Cardiac fibroblast (primary cell): ENCODE results near the gene FLT4.

ENCODE experiments used
- DNase-seq, 2 donors: peaks; one replicate each; pipeline versions ENCODE4 v3.0.0 to v3.0.0-alpha.2; 2010; ENCODE audit warnings: low read depth in 2 of 2
- H3K4me3 ChIP-seq, 2 donors: replicated peaks in 1 of 2; 1 replicate in 1 of 2; 2 replicates in 1 of 2; pipeline ENCODE4 v1.5.1; 2011; ENCODE audit warnings: low read depth in 2 of 2, low read length in 2 of 2, mild to moderate bottlenecking in 2 of 2, moderate library complexity in 1 of 2
- TF ChIP-seq, protein P1 (sequence below): IDR thresholded peaks from one replicate; pipeline ENCODE4 v1.5.1; 2011; ENCODE audit warnings: low read depth, mild to moderate bottlenecking, low read length, inconsistent platforms

The FLT4 gene

DNA sequence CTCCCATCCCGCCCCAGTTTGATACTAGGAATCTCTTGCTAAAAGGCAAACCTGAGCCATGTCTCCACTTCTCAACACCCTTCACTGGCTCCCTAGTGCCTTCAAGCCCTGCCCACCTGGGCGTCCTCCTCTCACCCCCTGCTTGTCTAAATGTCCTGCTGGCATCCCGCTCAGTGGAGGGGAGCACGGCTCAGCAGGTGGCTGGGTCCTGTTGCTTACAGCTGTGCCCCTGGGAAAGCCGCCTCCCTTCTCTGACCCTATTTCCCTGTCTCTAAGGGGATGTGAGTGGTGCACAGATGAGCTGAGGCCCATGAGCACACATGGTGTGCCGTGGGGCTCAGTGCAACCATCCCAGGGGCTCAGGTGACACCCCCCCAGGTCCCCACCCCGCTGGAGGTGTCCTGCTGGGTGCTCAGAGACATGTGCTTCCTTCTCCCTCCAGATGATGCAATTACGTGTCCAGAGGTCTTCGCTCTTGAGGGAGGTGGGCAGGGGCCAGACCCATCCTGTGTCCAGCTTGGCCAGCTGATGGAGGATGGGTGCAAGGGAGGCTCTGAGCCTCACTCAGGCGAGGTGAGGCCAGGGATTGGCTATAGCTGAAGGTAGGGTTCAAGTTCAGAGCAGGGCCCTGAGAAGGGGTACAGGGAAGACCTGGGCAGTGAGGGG lies 24.1 kb downstream of the FLT4 start:
- TF ChIP-seq, protein P1, sequence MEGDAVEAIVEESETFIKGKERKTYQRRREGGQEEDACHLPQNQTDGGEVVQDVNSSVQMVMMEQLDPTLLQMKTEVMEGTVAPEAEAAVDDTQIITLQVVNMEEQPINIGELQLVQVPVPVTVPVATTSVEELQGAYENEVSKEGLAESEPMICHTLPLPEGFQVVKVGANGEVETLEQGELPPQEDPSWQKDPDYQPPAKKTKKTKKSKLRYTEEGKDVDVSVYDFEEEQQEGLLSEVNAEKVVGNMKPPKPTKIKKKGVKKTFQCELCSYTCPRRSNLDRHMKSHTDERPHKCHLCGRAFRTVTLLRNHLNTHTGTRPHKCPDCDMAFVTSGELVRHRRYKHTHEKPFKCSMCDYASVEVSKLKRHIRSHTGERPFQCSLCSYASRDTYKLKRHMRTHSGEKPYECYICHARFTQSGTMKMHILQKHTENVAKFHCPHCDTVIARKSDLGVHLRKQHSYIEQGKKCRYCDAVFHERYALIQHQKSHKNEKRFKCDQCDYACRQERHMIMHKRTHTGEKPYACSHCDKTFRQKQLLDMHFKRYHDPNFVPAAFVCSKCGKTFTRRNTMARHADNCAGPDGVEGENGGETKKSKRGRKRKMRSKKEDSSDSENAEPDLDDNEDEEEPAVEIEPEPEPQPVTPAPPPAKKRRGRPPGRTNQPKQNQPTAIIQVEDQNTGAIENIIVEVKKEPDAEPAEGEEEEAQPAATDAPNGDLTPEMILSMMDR: no peak
- DNase-seq: no peak
- no peak overlapping the region for H3K4me3 ChIP-seq

DNA sequence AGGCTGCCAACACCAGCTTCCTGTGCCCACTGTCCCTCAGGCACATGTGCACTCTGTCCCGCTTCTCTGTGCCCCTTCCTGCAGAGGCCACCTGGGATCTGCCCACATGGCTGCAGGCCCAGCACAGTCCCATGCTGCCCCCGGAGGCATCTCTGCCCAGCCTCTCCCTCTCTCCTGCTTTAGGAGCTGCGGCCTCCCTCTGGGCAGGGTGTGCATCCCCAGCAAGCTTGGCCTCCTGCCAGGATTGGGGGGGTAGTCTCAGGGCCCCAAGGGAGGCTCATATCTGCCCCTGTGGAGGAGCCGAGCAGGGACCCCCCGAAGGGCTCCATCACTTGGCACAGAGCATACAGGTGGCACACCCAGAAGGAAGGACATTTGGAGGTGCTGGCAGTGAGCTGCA lies 24.8 kb downstream of the FLT4 start:
- TF ChIP-seq, protein P1: no peak
- DNase-seq: no peak

DNA sequence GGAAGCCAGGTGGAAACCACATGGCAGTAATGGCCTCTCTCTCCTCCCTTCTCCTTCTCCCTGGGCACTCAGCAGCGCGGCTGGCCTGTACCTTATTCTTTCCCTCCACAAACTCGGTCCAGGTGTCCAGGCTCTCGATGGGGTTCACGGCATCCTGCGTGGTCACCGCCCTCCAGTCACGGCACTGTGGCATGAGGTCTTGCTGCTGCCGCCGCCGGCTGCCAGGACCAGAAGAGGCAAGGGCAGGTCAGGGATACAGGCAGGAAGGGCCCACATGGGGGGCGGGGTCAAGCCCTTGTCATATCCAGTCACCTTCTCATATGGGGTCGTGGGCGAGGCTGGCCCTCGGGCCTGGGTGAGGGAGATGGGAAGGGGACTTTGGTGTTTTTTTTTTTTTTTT lies 25.6 kb downstream of the FLT4 start:
- no peak for DNase-seq
- TF ChIP-seq, protein P1: no peak

More for the DNA sequence above, 24.8 kb downstream of the FLT4 start:
- H3K4me3 ChIP-seq: no peak overlapping the region

DNA sequence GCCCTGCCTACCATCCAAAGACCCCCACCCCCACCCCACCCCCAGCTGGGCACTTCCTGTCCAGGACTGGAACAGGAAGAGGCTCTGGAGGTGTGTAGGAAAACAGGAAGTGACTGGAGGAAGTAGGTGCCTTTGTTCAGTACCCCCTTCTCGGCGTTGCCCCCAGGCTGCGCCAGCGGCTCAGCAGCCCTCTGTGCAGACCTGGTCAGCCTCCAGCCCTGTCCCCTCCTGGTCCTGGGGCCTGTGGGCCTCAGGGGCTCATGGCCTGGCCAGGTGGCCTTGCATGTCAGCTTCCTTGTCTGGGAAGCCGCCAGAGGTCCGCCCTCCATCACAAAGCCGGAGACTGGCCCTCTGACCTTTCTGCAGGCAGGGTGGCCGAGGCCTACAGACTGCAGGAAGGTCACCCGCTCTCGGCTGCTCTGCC lies 26.0 kb downstream of the FLT4 start:
- no peak overlapping the region for H3K4me3 ChIP-seq
- TF ChIP-seq, protein P1: no peak
- DNase-seq: no peak

More for the DNA sequence above, 25.6 kb downstream of the FLT4 start:
- H3K4me3 ChIP-seq: no peak overlapping the region

DNA sequence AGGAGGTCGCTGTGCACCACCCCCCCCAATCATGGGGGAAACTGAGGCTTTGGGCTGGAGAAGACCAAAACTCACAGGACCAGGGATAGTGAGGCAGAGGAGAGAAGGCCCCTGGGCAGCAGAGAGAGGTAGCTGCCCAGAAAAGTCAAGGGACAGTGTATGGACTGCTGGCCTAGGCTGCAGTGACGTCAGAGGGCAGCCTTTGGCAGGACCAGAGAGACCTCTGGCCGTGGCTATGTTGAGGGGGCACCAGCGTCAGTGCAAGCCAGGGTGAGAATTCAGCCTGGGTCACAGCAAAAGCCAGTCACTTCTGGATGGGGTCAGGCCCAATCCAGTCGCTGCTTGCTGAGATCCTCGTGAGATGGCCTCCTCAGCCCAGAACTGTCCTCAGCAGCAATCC lies 26.5 kb downstream of the FLT4 start:
- TF ChIP-seq, protein P1: no peak
- no peak overlapping the region for H3K4me3 ChIP-seq

DNA sequence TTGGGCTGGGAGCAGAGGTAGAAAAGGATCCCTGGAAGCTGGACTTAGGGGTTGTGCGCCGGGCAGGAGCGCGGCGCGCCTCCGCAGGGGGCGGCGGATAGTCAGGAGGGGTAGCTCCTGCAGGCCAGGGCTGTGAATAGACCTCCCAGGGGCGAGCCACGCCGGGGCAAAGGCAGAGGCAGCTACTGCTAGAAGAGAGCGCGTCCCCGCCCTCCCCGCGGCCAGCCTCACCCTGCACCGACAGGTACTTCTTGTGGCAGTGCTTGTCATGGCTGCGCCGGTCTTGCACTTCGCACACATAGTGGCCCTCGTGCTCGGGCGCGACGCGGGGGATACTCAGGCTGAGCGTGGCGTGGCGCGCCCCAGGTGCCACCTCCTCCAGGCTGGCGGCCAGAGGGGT lies 28.1 kb downstream of the FLT4 start:
- no peak overlapping the region for H3K4me3 ChIP-seq
- no peak for DNase-seq
- TF ChIP-seq, protein P1: no peak

More for the DNA sequence above, 26.5 kb downstream of the FLT4 start:
- DNase-seq: no peak

DNA sequence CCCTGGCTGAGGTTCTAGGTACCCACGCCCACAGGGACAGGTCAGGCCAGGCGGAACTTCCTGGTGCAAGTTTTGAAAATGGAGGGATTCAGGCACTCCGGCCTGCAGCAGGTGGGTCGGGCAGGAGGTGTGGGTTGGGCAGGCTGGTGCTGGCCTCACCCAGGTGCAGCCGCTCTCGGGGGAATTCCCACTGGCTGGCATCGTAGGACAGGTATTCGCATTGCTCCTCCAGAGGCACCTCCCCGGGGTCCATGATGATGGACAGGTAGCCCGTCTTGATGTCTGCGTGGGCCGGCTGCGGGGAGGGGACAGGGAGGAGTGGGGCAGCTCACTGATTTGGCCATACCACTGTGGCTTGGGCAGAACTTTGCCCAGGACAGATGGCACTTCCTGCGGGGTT lies 29.4 kb downstream of the FLT4 start:
- TF ChIP-seq, protein P1: no peak
- H3K4me3 ChIP-seq: no peak overlapping the region
- no peak for DNase-seq
